ENCODE data around the gene TFPI.

GRCh38 chr2:187503700-187504099, 50.5 kb downstream of the TFPI start:
- no peak for TF ChIP-seq POLR2A (IDR thresholded peaks at IDR 0.05)
- no peak for TF ChIP-seq CTCF (IDR thresholded peaks at IDR 0.05)
